HEK293T (cell line): ENCODE measurements around the gene GPA33.

Experiments used
- ARNT ChIP-seq: fragments of 450-650 bp; IDR thresholded peaks from 2 replicates; pipeline ENCODE4 v1.6.1; 2017; ENCODE audit warnings: mild to moderate bottlenecking
- BHLHE40 ChIP-seq: fragments of 450-650 bp; IDR thresholded peaks from 2 replicates; pipeline ENCODE4 v1.6.1; 2016; ENCODE audit warnings: mild to moderate bottlenecking, moderate library complexity, borderline replicate concordance
- ELF4 ChIP-seq: fragments of 450-650 bp; IDR thresholded peaks from 2 replicates; pipeline ENCODE4 v1.6.1; 2017; ENCODE audit warnings: antibody characterized with exemption
- FOXA1 ChIP-seq: fragments of 450-650 bp; IDR thresholded peaks from 2 replicates; pipeline ENCODE4 v1.6.1; 2016; ENCODE audit warnings: mild to moderate bottlenecking
- FOXK2 ChIP-seq: fragments of 450-650 bp; IDR thresholded peaks from 2 replicates; pipeline ENCODE4 v1.6.1; 2016; ENCODE audit warnings: mild to moderate bottlenecking
- FOXM1 ChIP-seq: fragments of 450-650 bp; IDR thresholded peaks from 2 replicates; pipeline ENCODE4 v1.6.1; 2017; ENCODE audit warnings: mild to moderate bottlenecking, borderline replicate concordance
- HDGF ChIP-seq: fragments of 450-650 bp; IDR thresholded peaks from 2 replicates; pipeline ENCODE4 v1.6.1; 2017; ENCODE audit warnings: antibody characterized with exemption, borderline replicate concordance
- L3MBTL2 ChIP-seq: fragments of 450-650 bp; conservative IDR thresholded peaks from 2 replicates; pipeline ENCODE4 v1.6.1; 2016; ENCODE audit warnings: mild to moderate bottlenecking
- NFRKB ChIP-seq: fragments of 450-650 bp; IDR thresholded peaks from 2 replicates; pipeline ENCODE4 v1.6.1; 2016; ENCODE audit warnings: mild to moderate bottlenecking, moderate library complexity
- PKNOX1 ChIP-seq: fragments of 450-650 bp; IDR thresholded peaks from 2 replicates; pipeline ENCODE4 v1.6.1; 2016
- SP1 ChIP-seq: fragments of 450-650 bp; IDR thresholded peaks from 2 replicates; pipeline ENCODE4 v1.6.1; 2017
- SUZ12 ChIP-seq: fragments of 450-650 bp; IDR thresholded peaks from 2 replicates; pipeline ENCODE4 v1.6.1; 2016; ENCODE audit warnings: mild to moderate bottlenecking
- ZNF384 ChIP-seq: fragments of 450-650 bp; IDR thresholded peaks from 2 replicates; pipeline ENCODE4 v1.6.1; 2016

DNA sequence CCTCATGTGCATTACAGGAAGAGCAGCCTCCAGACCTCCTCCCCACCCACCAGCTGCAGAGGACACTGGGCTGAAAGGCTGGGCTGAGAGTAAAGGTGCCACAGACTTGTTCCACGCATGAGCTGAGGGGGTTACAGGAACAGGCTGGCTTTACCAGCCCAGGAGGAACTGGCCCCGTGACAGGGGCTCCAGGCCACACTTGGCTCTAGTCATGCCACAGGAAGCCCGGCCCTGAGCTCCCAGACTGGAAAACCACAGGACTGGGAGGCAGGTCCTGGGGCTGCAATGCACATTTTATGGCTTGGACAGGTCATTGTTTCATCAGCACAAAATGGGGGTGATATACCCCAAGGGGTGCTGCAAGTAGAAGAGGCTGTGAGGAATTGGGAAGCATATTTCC lies 35.6 kb downstream of the GPA33 start:
- TF ChIP-seq SUZ12 (no peak), HDGF (no peak), FOXA1 (no peak), PKNOX1 (no peak), SP1 (no peak), ELF4 (no peak), BHLHE40 (no peak), FOXK2 (no peak), ZNF384 (no peak), NFRKB (no peak), ARNT (no peak), L3MBTL2 (no peak), FOXM1 (no peak)
